Naive thymus-derived CD8-positive, alpha-beta T cell (primary cell): ENCODE measurements around the gene GMPR. TPM values are rescaled to one million over a fixed set of nuclear protein-coding genes. Genes with fewer than 3 reads are reported as not detected.
A peak's percentile ranks its signal among the peaks of the same experiment; 100 is the strongest.

Experiments
- ATAC-seq, 2 donors: fragments of 150-1000 bp; cut with Tn5 transposase in 1 of 2; sonication (Bioruptor Pico), chemical (Tn5 transposase) in 1 of 2; 1 replicate in 1 of 2; 2 replicates in 1 of 2; pipeline ENCODE4 v1.10.0; 2021; ENCODE audit warnings: mild to moderate bottlenecking in 2 of 2, moderate library complexity in 2 of 2
- POLR2A ChIA-PET: fragments of 350-600 bp; sonication (Branson Sonifier 250); formaldehyde crosslinking; loops from one replicate; lab custom pipeline; 2021; ENCODE audit warnings: antibody characterized with exemption; lab: Charles Lee
- DNase-seq, 10 donors: peaks; one replicate each; pipeline versions ENCODE4 v3.0.0 to v3.0.0-alpha.2; 2020 to 2022
- H3K27ac Mint-ChIP-seq, 10 donors: one replicate each; pipeline ENCODE4 v1.8.0; 2020 to 2022; ENCODE audit warnings: mild to moderate bottlenecking in 10 of 10, mixed read lengths in 10 of 10, moderate library complexity in 4 of 10, inconsistent platforms in 1 of 10
- H3K27me3 Mint-ChIP-seq, 5 donors: one replicate each; pipeline ENCODE4 v1.8.0; 2021 to 2022; ENCODE audit warnings: mixed read lengths in 5 of 5
- H3K36me3 Mint-ChIP-seq, 3 donors: one replicate each; pipeline ENCODE4 v1.8.0; 2020 to 2022; ENCODE audit warnings: mixed read lengths in 3 of 3, mild to moderate bottlenecking in 2 of 3, inconsistent platforms in 1 of 3
- H3K4me1 Mint-ChIP-seq, 4 donors: one replicate each; pipeline ENCODE4 v1.8.0; 2021 to 2022; ENCODE audit warnings: mixed read lengths in 4 of 4
- H3K4me3 Mint-ChIP-seq, 10 donors: one replicate each; pipeline ENCODE4 v1.8.0; 2020 to 2022; ENCODE audit warnings: mild to moderate bottlenecking in 10 of 10, mixed read lengths in 10 of 10, moderate library complexity in 6 of 10, inconsistent platforms in 1 of 10
- H3K9me3 Mint-ChIP-seq, 9 donors: one replicate each; pipeline ENCODE4 v1.8.0; 2020 to 2022; ENCODE audit warnings: mixed read lengths in 9 of 9, mild to moderate bottlenecking in 3 of 9, inconsistent platforms in 1 of 9, moderate library complexity in 1 of 9
- polyA plus RNA-seq, 3 donors: library from polyadenylated mRNA; unstranded; fragments of 300-500 nt; fragmentation: Illumina TruSeq; gene quantifications; one replicate each; pipeline ENCODE4 v1.2.3, GENCODE V29; 2021
- total RNA-seq, 8 experiments: library from RNA in 2 of 8; stranded (reverse) in 2 of 8; gene quantifications; one replicate each; pipeline ENCODE4 v1.2.3 and lab custom pipeline; 2021 to 2026

GMPR gene
- total and polyA plus RNA-seq, 5 experiments from 2014 or later = 0.71 to 2.6 (median 0.97) TPM

- POLR2A ChIA-PET = no interaction called here
- H3K4me1 Mint-ChIP-seq = peaks cover 7 to 28% (median 21%) of the 10 kb centered on the region in 4 donors
- H3K27me3 Mint-ChIP-seq = peaks cover 0 to 11% (median 0%) of the 10 kb centered on the region in 5 donors
- H3K9me3 Mint-ChIP-seq = no peaks in the 10 kb centered on the region
- peaks cover 0 to under 1% (median 0%) of the 10 kb centered on the region in 3 donors for H3K36me3 Mint-ChIP-seq
- ATAC-seq (no peak), DNase-seq (no peak)
- peak overlapping the region in 1 of 10 donors; percentile 15 for H3K4me3 Mint-ChIP-seq
- no peak overlapping the region for H3K27ac Mint-ChIP-seq
Observed at GRCh38 chr6:16241321-16241689, 2.9 kb downstream of the GMPR start.

DNA sequence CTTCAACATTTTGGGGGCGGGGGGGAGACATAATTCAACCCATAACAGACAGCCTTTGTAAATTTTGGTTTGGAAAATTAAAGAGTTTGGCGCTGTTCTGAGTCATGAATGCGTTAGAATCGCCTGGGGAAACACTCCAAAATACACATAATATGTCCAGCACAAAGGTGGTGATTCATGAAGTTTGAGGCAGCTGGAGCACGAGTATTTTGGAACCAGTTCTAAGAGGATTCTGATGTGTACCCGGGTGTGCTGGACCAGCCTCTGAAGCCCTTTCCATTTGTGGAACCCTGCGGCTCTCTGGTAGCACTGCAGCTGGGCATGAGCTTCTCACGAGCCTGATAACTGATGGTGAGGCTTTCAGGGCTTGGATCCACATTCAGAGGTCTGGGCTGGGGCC, 4.7 kb downstream of the GMPR start:
- Mint-ChIP-seq H3K4me3 (no peak overlapping the region), H3K36me3 (peaks cover 0 to 15% (median 5%) of the 10 kb centered on the region in 3 donors), H3K9me3 (no peaks in the 10 kb centered on the region), H3K4me1 (peaks cover 4 to 15% (median 13%) of the 10 kb centered on the region in 4 donors), H3K27me3 (peaks cover 0 to 4% (median 0%) of the 10 kb centered on the region in 5 donors), H3K27ac (no peak overlapping the region)
- ATAC-seq (no peak), DNase-seq (no peak)
- POLR2A ChIA-PET = no interaction called here

GRCh38 chr6:16243664-16244063, 5.3 kb downstream of the GMPR start:
- Mint-ChIP-seq H3K9me3 (no peaks in the 10 kb centered on the region), H3K36me3 (peaks cover 0 to 15% (median 5%) of the 10 kb centered on the region in 3 donors), H3K27me3 (peaks cover 0 to 4% (median 0%) of the 10 kb centered on the region in 5 donors), H3K27ac (peak overlapping the region in 1 of 10 donors; percentile 48), H3K4me1 (peaks cover 4 to 14% (median 11%) of the 10 kb centered on the region in 4 donors), H3K4me3 (no peak overlapping the region)
- DNase-seq = no peak
- ATAC-seq = no peak
- POLR2A ChIA-PET = no interaction called here

GRCh38 chr6:16244446-16244845, 6.1 kb downstream of the GMPR start:
- no peak for ATAC-seq
- H3K4me1 Mint-ChIP-seq = peaks cover 0 to 6% (median 4%) of the 10 kb centered on the region in 4 donors
- H3K4me3 Mint-ChIP-seq = no peak overlapping the region
- H3K36me3 Mint-ChIP-seq = peaks cover 0 to 16% (median 5%) of the 10 kb centered on the region in 3 donors
- H3K27me3 Mint-ChIP-seq = peaks cover 0 to 2% (median 0%) of the 10 kb centered on the region in 5 donors
- no peaks in the 10 kb centered on the region for H3K9me3 Mint-ChIP-seq
- no peak for DNase-seq
- POLR2A ChIA-PET = no interaction called here
- H3K27ac Mint-ChIP-seq = no peak overlapping the region

DNA sequence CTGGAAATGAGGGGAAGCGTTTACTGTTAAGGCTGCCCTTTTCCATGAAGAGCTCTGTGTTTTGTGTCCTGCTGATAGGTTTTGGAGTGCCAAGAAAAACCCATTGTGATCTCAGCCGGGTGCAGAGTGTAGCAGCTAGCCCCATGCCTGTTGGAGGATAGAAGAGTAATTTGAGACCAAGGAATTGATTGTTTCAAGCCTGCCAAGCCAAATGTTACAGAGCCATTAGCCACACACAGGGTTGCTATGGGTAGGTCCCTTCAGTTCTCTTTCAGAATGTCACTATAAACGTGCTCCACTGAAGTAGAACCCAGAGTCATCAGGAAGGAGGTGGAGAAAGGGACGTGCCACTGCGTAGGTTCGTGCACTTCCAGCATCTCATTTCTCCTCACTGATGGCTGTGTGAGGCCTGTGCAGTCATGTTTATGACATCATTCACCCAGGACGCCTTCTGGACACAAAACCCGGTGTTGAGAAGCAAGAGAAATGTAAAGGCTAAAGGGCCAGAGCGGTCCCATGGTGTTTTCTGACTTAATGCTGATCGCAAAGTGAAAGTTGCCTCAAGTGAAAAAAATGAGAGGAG, 6.6 kb downstream of the GMPR start:
- ATAC-seq (no peak), DNase-seq (no peak)
- H3K9me3 Mint-ChIP-seq = no peaks in the 10 kb centered on the region
- H3K4me3 Mint-ChIP-seq = no peak overlapping the region
- POLR2A ChIA-PET = no interaction called here
- H3K4me1 Mint-ChIP-seq = peaks cover 0 to under 1% (median 0%) of the 10 kb centered on the region in 4 donors
- H3K27ac Mint-ChIP-seq = no peak overlapping the region
- H3K36me3 Mint-ChIP-seq = peaks cover 0 to 18% (median 5%) of the 10 kb centered on the region in 3 donors
- H3K27me3 Mint-ChIP-seq = peaks cover 0 to 2% (median 0%) of the 10 kb centered on the region in 5 donors

- no peak overlapping the region for H3K4me3 Mint-ChIP-seq
- H3K27ac Mint-ChIP-seq = no peak overlapping the region
- peaks cover 0 to 2% (median 0%) of the 10 kb centered on the region in 5 donors for H3K27me3 Mint-ChIP-seq
- peaks cover 0 to 20% (median 9%) of the 10 kb centered on the region in 3 donors for H3K36me3 Mint-ChIP-seq
- POLR2A ChIA-PET = no interaction called here
- DNase-seq (no peak), ATAC-seq (no peak)
- no peaks in the 10 kb centered on the region for H3K9me3 Mint-ChIP-seq
- peaks cover 0 to 6% (median 0%) of the 10 kb centered on the region in 4 donors for H3K4me1 Mint-ChIP-seq
Observed at GRCh38 chr6:16248271-16248853, 10.0 kb downstream of the GMPR start.

GRCh38 chr6:16249971-16250370, 11.6 kb downstream of the GMPR start:
- no peak for DNase-seq
- Mint-ChIP-seq H3K4me3 (no peak overlapping the region), H3K9me3 (no peaks in the 10 kb centered on the region), H3K36me3 (peaks cover 0 to 25% (median 9%) of the 10 kb centered on the region in 3 donors), H3K4me1 (peaks cover 0 to 6% (median 0%) of the 10 kb centered on the region in 4 donors), H3K27ac (no peak overlapping the region), H3K27me3 (peaks cover 0 to 2% (median 0%) of the 10 kb centered on the region in 5 donors)
- POLR2A ChIA-PET = no interaction called here
- ATAC-seq = no peak

DNA sequence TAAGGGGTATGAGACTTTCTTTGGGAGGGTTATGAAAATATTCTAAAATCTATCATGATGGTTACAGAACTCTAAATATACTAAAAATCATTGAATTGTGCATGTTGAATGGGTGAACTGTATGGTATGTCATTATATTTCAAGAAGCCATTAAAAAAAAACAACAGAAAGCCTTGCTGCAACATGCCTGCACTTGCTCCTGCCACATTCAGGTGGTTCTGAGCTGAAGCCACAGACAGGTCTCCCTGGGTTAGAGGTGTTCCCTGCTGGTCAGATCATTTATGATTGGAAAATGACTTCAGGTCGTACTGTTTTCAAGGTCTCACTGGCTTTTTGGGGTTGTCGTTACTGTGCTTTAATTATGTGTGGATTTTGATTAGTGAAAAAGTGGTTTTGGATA, 13.3 kb downstream of the GMPR start:
- Mint-ChIP-seq H3K27me3 (peaks cover 0 to 2% (median 0%) of the 10 kb centered on the region in 5 donors), H3K4me1 (peaks cover 0 to 6% (median 0%) of the 10 kb centered on the region in 4 donors), H3K27ac (no peak overlapping the region), H3K36me3 (peaks cover 0 to 27% (median 15%) of the 10 kb centered on the region in 3 donors), H3K4me3 (no peak overlapping the region), H3K9me3 (no peaks in the 10 kb centered on the region)
- no peak for DNase-seq
- POLR2A ChIA-PET = no interaction called here
- ATAC-seq = no peak

- DNase-seq (no peak), ATAC-seq (no peak)
- peaks cover 0 to 2% (median 0%) of the 10 kb centered on the region in 5 donors for H3K27me3 Mint-ChIP-seq
- POLR2A ChIA-PET = no interaction called here
- H3K9me3 Mint-ChIP-seq = no peaks in the 10 kb centered on the region
- H3K36me3 Mint-ChIP-seq = peaks cover 0 to 22% (median 14%) of the 10 kb centered on the region in 3 donors
- H3K4me3 Mint-ChIP-seq = no peak overlapping the region
- H3K27ac Mint-ChIP-seq = no peak overlapping the region
- H3K4me1 Mint-ChIP-seq = peaks cover 0 to 6% (median 0%) of the 10 kb centered on the region in 4 donors
Observed at GRCh38 chr6:16252686-16253299, 14.4 kb downstream of the GMPR start.

GRCh38 chr6:16253399-16254144, 15.2 kb downstream of the GMPR start:
- no peak overlapping the region for H3K27ac Mint-ChIP-seq
- H3K9me3 Mint-ChIP-seq = no peaks in the 10 kb centered on the region
- H3K36me3 Mint-ChIP-seq = peaks cover 0 to 24% (median 12%) of the 10 kb centered on the region in 3 donors
- DNase-seq (no peak), ATAC-seq (no peak)
- POLR2A ChIA-PET = no interaction called here
- no peak overlapping the region for H3K4me3 Mint-ChIP-seq
- H3K27me3 Mint-ChIP-seq = peaks cover 0 to 2% (median 0%) of the 10 kb centered on the region in 5 donors
- H3K4me1 Mint-ChIP-seq = peaks cover 0 to 6% (median under 1%) of the 10 kb centered on the region in 4 donors

- no peak for DNase-seq
- H3K27ac Mint-ChIP-seq = no peak overlapping the region
- peaks cover 0 to 23% (median 12%) of the 10 kb centered on the region in 3 donors for H3K36me3 Mint-ChIP-seq
- POLR2A ChIA-PET = no interaction called here
- H3K4me3 Mint-ChIP-seq = no peak overlapping the region
- H3K27me3 Mint-ChIP-seq = no peaks in the 10 kb centered on the region
- H3K9me3 Mint-ChIP-seq = no peaks in the 10 kb centered on the region
- ATAC-seq = no peak
- peaks cover 0 to 6% (median under 1%) of the 10 kb centered on the region in 4 donors for H3K4me1 Mint-ChIP-seq
Observed at GRCh38 chr6:16254535-16254934, 16.1 kb downstream of the GMPR start.

GRCh38 chr6:16256781-16257180, 18.4 kb downstream of the GMPR start:
- Mint-ChIP-seq H3K4me3 (no peak overlapping the region), H3K4me1 (peaks cover 0 to 6% (median under 1%) of the 10 kb centered on the region in 4 donors), H3K27ac (no peak overlapping the region), H3K36me3 (peaks cover 0 to 20% (median 8%) of the 10 kb centered on the region in 3 donors), H3K9me3 (no peaks in the 10 kb centered on the region), H3K27me3 (no peaks in the 10 kb centered on the region)
- no peak for DNase-seq
- POLR2A ChIA-PET = no interaction called here
- no peak for ATAC-seq
